ENCODE results near the gene CH25H. TPM values are rescaled to one million over a fixed set of nuclear protein-coding genes. Genes with fewer than 3 reads are reported as not detected.
A peak's percentile ranks its signal among the peaks of the same experiment; 100 is the strongest.

Gene CH25H
- total and polyA plus RNA-seq, 2 donors = 1.1 to 3.8 TPM

GRCh38 chr10:89219513-89220218, 12.5 kb upstream of the CH25H start:
- peaks cover 2% of the 10 kb centered on the region for H3K36me3 ChIP-seq (ENCODE audit: insufficient read depth)
- DNase-seq (ENCODE audit: extremely low spot score) = no peak
- 78% methylated on average over 4 of the region's 4 CpGs for WGBS
- H3K27ac ChIP-seq (ENCODE audit: low read depth) = no peak overlapping the region
- no peak overlapping the region for H3K4me3 ChIP-seq (ENCODE audit: low read depth, low read length)
- H3K4me1 ChIP-seq (ENCODE audit: insufficient read depth) = no peaks in the 10 kb centered on the region

GRCh38 chr10:89217057-89217990, 10.2 kb upstream of the CH25H start:
- DNase-seq (ENCODE audit: extremely low spot score) = peak; percentile 36
- Histone ChIP-seq H3K27ac (ENCODE audit: low read depth) (no peak overlapping the region), H3K4me3 (ENCODE audit: low read depth, low read length) (no peak overlapping the region), H3K36me3 (ENCODE audit: insufficient read depth) (peaks cover 2% of the 10 kb centered on the region), H3K4me1 (ENCODE audit: insufficient read depth) (no peaks in the 10 kb centered on the region)
- WGBS = 7% methylated on average over 6 of the region's 6 CpGs

- WGBS = 97% methylated on average over 2 of the region's 2 CpGs
- H3K4me1 ChIP-seq (ENCODE audit: insufficient read depth) = no peaks in the 10 kb centered on the region
- no peak overlapping the region for H3K27ac ChIP-seq (ENCODE audit: low read depth)
- H3K36me3 ChIP-seq (ENCODE audit: insufficient read depth) = no peaks in the 10 kb centered on the region
- H3K4me3 ChIP-seq (ENCODE audit: low read depth, low read length) = no peak overlapping the region
- no peak for DNase-seq (ENCODE audit: extremely low spot score)
Measured at GRCh38 chr10:89216056-89216455, 8.9 kb upstream of the CH25H start.

- 85% methylated on average over 1 of the region's 1 CpG for WGBS
- DNase-seq (ENCODE audit: extremely low spot score) = no peak
- H3K4me1 ChIP-seq (ENCODE audit: insufficient read depth) = no peaks in the 10 kb centered on the region
Measured at GRCh38 chr10:89215511-89215910, 8.4 kb upstream of the CH25H start.

GRCh38 chr10:89214566-89215165, 7.5 kb upstream of the CH25H start:
- no peak overlapping the region for H3K4me3 ChIP-seq (ENCODE audit: low read depth, low read length)
- no peaks in the 10 kb centered on the region for H3K36me3 ChIP-seq (ENCODE audit: insufficient read depth)
- H3K27ac ChIP-seq (ENCODE audit: low read depth) = no peak overlapping the region
- H3K4me1 ChIP-seq (ENCODE audit: insufficient read depth) = no peaks in the 10 kb centered on the region
- 93% methylated on average over 8 of the region's 8 CpGs for WGBS
- DNase-seq (ENCODE audit: extremely low spot score) = no peak

More at GRCh38 chr10:89215511-89215910, 8.4 kb upstream of the CH25H start:
- Histone ChIP-seq H3K27ac (ENCODE audit: low read depth) (no peak overlapping the region), H3K36me3 (ENCODE audit: insufficient read depth) (no peaks in the 10 kb centered on the region), H3K4me3 (ENCODE audit: low read depth, low read length) (no peak overlapping the region)

GRCh38 chr10:89213191-89213808, 6.2 kb upstream of the CH25H start:
- no peak for DNase-seq (ENCODE audit: extremely low spot score)
- no peaks in the 10 kb centered on the region for H3K36me3 ChIP-seq (ENCODE audit: insufficient read depth)

GRCh38 chr10:89210794-89211425, 3.8 kb upstream of the CH25H start:
- WGBS = 96% methylated on average over 3 of the region's 3 CpGs
- no peak for DNase-seq (ENCODE audit: extremely low spot score)

More at GRCh38 chr10:89213191-89213808, 6.2 kb upstream of the CH25H start:
- Histone ChIP-seq H3K4me3 (ENCODE audit: low read depth, low read length) (no peak overlapping the region), H3K4me1 (ENCODE audit: insufficient read depth) (no peaks in the 10 kb centered on the region), H3K27ac (ENCODE audit: low read depth) (no peak overlapping the region)
- WGBS = 39% methylated on average over 8 of the region's 8 CpGs

GRCh38 chr10:89209718-89210117, 2.6 kb upstream of the CH25H start:
- Histone ChIP-seq H3K4me3 (ENCODE audit: low read depth, low read length) (no peak overlapping the region), H3K4me1 (ENCODE audit: insufficient read depth) (no peaks in the 10 kb centered on the region), H3K36me3 (ENCODE audit: insufficient read depth) (no peaks in the 10 kb centered on the region), H3K27ac (ENCODE audit: low read depth) (no peak overlapping the region)
- DNase-seq (ENCODE audit: extremely low spot score) = no peak
- WGBS = 96% methylated on average over 5 of the region's 5 CpGs

More at GRCh38 chr10:89210794-89211425, 3.8 kb upstream of the CH25H start:
- Histone ChIP-seq H3K4me1 (ENCODE audit: insufficient read depth) (no peaks in the 10 kb centered on the region), H3K27ac (ENCODE audit: low read depth) (no peak overlapping the region), H3K4me3 (ENCODE audit: low read depth, low read length) (no peak overlapping the region), H3K36me3 (ENCODE audit: insufficient read depth) (no peaks in the 10 kb centered on the region)

- no peak for DNase-seq (ENCODE audit: extremely low spot score)
- no peaks in the 10 kb centered on the region for H3K36me3 ChIP-seq (ENCODE audit: insufficient read depth)
- 10% methylated on average over 60 of the region's 60 CpGs for WGBS
- H3K4me3 ChIP-seq (ENCODE audit: low read depth, low read length) = peak overlapping the region; percentile 40
- no peaks in the 10 kb centered on the region for H3K4me1 ChIP-seq (ENCODE audit: insufficient read depth)
- peak overlapping the region; percentile 82 for H3K27ac ChIP-seq (ENCODE audit: low read depth)
Measured at GRCh38 chr10:89207801-89208551, 859 bp upstream of the CH25H start.

- Histone ChIP-seq H3K4me1 (ENCODE audit: insufficient read depth) (no peaks in the 10 kb centered on the region), H3K36me3 (ENCODE audit: insufficient read depth) (no peaks in the 10 kb centered on the region), H3K4me3 (ENCODE audit: low read depth, low read length) (peak overlapping the region; percentile 40), H3K27ac (ENCODE audit: low read depth) (peak overlapping the region; percentile 11)
- DNase-seq (ENCODE audit: extremely low spot score) = no peak
- 19% methylated on average over 42 of the region's 42 CpGs for WGBS
Measured at GRCh38 chr10:89206402-89207180, 526 bp downstream of the CH25H start.

- no peaks in the 10 kb centered on the region for H3K36me3 ChIP-seq (ENCODE audit: insufficient read depth)
- H3K4me3 ChIP-seq (ENCODE audit: low read depth, low read length) = no peak overlapping the region
- H3K27ac ChIP-seq (ENCODE audit: low read depth) = no peak overlapping the region
- DNase-seq (ENCODE audit: extremely low spot score) = no peak
- 59% methylated on average over 6 of the region's 6 CpGs for WGBS
- H3K4me1 ChIP-seq (ENCODE audit: insufficient read depth) = no peaks in the 10 kb centered on the region
Measured at GRCh38 chr10:89204621-89205185, 2.4 kb downstream of the CH25H start.

GRCh38 chr10:89203237-89203636, 3.9 kb downstream of the CH25H start:
- Histone ChIP-seq H3K4me1 (ENCODE audit: insufficient read depth) (no peaks in the 10 kb centered on the region), H3K36me3 (ENCODE audit: insufficient read depth) (no peaks in the 10 kb centered on the region), H3K4me3 (ENCODE audit: low read depth, low read length) (no peak overlapping the region), H3K27ac (ENCODE audit: low read depth) (no peak overlapping the region)
- no peak for DNase-seq (ENCODE audit: extremely low spot score)
- 81% methylated on average over 1 of the region's 1 CpG for WGBS

Measured in urinary bladder (tissue), 4 donors.